Measurements from ENCODE around the gene SYT7.
"Not testable (repeated sequence)": the region's sequence is repeated elsewhere in the genome, so short reads cannot be mapped to it uniquely, and the experiment has no call there.

The SYT7 gene

GRCh38 chr11:61472868-61473267 is 108.0 kb downstream of the SYT7 start:
- DNase-seq, result no peak

GRCh38 chr11:61472282-61472681 is 108.6 kb downstream of the SYT7 start:
- DNase-seq, result no peak

- DNase-seq, result no peak
Observed at GRCh38 chr11:61468002-61468401, 112.9 kb downstream of the SYT7 start.

GRCh38 chr11:61467602-61468001 is 113.3 kb downstream of the SYT7 start:
- not testable (repeated sequence) for DNase-seq
